Kidney epithelial cell (primary cell): ENCODE measurements around the gene SASH3. TPM values are rescaled to one million over a fixed set of nuclear protein-coding genes. Genes with fewer than 3 reads are reported as not detected.

Source experiments
- DNase-seq: peaks from one replicate; pipeline ENCODE4 v3.0.0-alpha.2; 2010; ENCODE audit warnings: low read depth
- H3K27me3 ChIP-seq: 2 replicates; pipeline ENCODE4 v1.6.0; 2011; ENCODE audit warnings: low read length; ENCODE audit not compliant: control insufficient read depth, insufficient read depth
- H3K36me3 ChIP-seq: 2 replicates; pipeline ENCODE4 v1.5.1; 2011; ENCODE audit warnings: low read length; ENCODE audit not compliant: control insufficient read depth, insufficient read depth
- H3K4me3 ChIP-seq: 2 replicates; pipeline ENCODE4 v1.5.1; 2011; ENCODE audit warnings: low read depth, mild to moderate bottlenecking, control low read depth, low read length
- total RNA-seq: library from RNA; depleted of rRNA; stranded (reverse); fragments of >200 nt; gene quantifications from 2 replicates; pipeline ENCODE4 v1.2.3, GENCODE V29; 2015
- TF ChIP-seq, protein P1 (sequence below): IDR thresholded peaks from 2 replicates; pipeline ENCODE4 v1.5.1; 2011; ENCODE audit warnings: mild to moderate bottlenecking, moderate library complexity, low read length, control low read depth, inconsistent platforms; ENCODE audit not compliant: insufficient read depth, poor library complexity, severe bottlenecking

Gene SASH3
- total RNA-seq, 1 donor from 2014 or later, result not detected

DNA sequence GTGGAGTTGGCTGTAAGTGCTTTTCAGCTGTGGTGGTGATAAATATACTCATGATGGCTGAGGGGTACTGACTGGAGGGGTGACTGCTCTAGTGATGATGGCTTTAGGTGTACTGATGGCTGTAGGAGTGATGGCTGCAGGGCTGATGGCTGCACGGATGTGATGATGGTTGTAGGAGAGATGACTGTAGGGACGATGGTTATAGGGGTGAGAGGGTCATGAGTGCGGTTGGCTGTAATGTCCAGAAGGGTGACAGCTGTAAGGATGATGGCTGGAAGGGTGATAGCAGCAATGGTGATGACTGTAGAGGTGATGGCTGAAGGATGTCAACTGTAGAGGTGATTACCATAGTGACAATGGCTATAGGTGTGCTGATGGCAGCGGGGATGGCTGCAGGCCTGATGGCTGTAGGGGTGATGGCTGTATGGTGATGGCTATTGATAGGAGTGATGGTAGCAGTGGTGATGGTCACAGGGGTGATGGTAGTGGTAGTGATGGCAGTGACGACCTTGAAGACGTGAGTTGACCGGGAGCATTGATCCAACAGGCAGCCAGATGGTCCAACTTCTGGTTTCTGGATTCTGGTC, 570 bp upstream of the SASH3 start:
- no peak for DNase-seq
- TF ChIP-seq, protein P1, sequence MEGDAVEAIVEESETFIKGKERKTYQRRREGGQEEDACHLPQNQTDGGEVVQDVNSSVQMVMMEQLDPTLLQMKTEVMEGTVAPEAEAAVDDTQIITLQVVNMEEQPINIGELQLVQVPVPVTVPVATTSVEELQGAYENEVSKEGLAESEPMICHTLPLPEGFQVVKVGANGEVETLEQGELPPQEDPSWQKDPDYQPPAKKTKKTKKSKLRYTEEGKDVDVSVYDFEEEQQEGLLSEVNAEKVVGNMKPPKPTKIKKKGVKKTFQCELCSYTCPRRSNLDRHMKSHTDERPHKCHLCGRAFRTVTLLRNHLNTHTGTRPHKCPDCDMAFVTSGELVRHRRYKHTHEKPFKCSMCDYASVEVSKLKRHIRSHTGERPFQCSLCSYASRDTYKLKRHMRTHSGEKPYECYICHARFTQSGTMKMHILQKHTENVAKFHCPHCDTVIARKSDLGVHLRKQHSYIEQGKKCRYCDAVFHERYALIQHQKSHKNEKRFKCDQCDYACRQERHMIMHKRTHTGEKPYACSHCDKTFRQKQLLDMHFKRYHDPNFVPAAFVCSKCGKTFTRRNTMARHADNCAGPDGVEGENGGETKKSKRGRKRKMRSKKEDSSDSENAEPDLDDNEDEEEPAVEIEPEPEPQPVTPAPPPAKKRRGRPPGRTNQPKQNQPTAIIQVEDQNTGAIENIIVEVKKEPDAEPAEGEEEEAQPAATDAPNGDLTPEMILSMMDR, result no peak
- Histone ChIP-seq H3K27me3 (no peaks in the 10 kb centered on the region), H3K4me3 (no peak overlapping the region), H3K36me3 (no peaks in the 10 kb centered on the region)

DNA sequence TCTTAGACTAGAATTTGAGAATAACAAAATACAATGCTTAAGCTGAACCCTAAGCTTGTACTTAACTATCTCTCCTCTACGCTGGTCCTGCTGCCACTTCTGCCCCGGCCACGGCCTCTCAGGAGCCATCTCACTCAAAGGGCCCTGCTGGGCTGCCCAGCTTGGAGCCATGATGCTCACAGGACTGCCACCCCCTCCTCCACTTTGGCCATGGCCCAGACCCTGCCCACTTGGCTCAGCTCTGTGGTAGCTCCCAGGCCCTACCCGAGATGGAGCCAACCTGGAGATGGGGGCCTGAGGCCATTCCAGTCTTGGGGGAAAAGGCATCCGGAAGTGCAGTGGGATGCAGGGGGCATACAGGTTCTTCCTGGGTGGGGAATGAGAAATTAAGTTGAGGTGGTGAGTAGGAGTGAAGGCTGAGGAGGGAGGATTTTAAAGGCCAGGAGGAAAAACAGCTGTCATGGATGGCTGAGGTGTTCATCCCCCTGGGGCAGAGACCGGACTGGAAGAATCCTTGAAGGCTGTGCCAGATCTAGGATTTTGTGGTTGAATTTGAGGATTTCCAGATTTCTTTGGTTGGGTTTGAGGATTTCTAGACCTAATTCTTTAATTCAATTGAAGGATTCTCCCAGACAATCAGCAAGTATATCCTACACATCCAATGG, 824 bp downstream of the SASH3 start:
- no peaks in the 10 kb centered on the region for H3K27me3 ChIP-seq
- TF ChIP-seq, protein P1, result no peak
- no peak for DNase-seq
- H3K36me3 ChIP-seq, result no peaks in the 10 kb centered on the region
- H3K4me3 ChIP-seq, result no peak overlapping the region

GRCh38 chrX:129781134-129781672, 1.5 kb downstream of the SASH3 start:
- H3K27me3 ChIP-seq, result no peaks in the 10 kb centered on the region
- no peaks in the 10 kb centered on the region for H3K36me3 ChIP-seq
- no peak for DNase-seq
- TF ChIP-seq, protein P1, result no peak
- H3K4me3 ChIP-seq, result no peak overlapping the region

- no peaks in the 10 kb centered on the region for H3K36me3 ChIP-seq
- no peaks in the 10 kb centered on the region for H3K27me3 ChIP-seq
- TF ChIP-seq, protein P1, result no peak
- no peak overlapping the region for H3K4me3 ChIP-seq
- no peak for DNase-seq
These were observed 2.1 kb downstream of the SASH3 start for GRCh38 chrX:129781680-129782495.

DNA sequence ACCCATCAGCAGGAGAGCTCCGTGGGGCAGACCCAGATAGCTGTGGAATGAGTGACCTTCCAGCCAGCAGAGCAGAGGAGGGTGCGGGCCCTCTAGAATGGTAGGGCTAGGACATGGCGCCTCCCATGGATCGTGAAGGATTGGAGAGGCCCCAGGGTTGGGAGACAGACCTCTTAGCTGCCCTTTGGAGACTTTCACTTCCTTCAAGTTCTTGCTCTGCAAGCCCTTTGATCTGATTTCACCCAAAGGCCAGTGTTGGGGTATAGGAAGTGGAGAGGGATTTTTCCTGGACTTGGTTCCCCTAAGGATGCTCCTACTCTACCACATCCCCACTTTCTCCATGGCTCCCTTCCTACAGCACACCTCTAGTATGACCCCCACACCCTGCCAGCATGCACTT, 3.0 kb downstream of the SASH3 start:
- DNase-seq, result no peak
- TF ChIP-seq, protein P1, result no peak
- H3K36me3 ChIP-seq, result no peaks in the 10 kb centered on the region
- H3K27me3 ChIP-seq, result no peaks in the 10 kb centered on the region
- no peak overlapping the region for H3K4me3 ChIP-seq
